ENCODE measurements around the gene PTPRU. TPM values are rescaled to one million over a fixed set of nuclear protein-coding genes. Genes with fewer than 3 reads are reported as not detected.

PTPRU gene
- total RNA-seq, 1 donor from 2014 or later: 53.2 TPM

- H3K4me3 ChIP-seq (ENCODE audit: low read depth, low read length): no peak overlapping the region
- DNase-seq (ENCODE audit: low read depth): no peak
- no peak for FAIRE-seq
- TF ChIP-seq CTCF (IDR thresholded peaks at IDR 0.05; ENCODE audit: insufficient read depth, low read length, severe bottlenecking): no peak
- no peaks in the 10 kb centered on the region for H3K27me3 ChIP-seq (ENCODE audit: control insufficient read depth, insufficient read depth, low read length)
- H3K36me3 ChIP-seq (ENCODE audit: control insufficient read depth, insufficient read depth, low read length): peaks cover 8% of the 10 kb centered on the region
Observed at GRCh38 chr1:29272147-29272907, 36.0 kb downstream of the PTPRU start.

GRCh38 chr1:29275435-29275834, 39.1 kb downstream of the PTPRU start:
- no peak for TF ChIP-seq CTCF (IDR thresholded peaks at IDR 0.05; ENCODE audit: insufficient read depth, low read length, severe bottlenecking)
- DNase-seq (ENCODE audit: low read depth) (no peak), FAIRE-seq (no peak)
- Histone ChIP-seq H3K36me3 (ENCODE audit: control insufficient read depth, insufficient read depth, low read length) (peaks cover 13% of the 10 kb centered on the region), H3K27me3 (ENCODE audit: control insufficient read depth, insufficient read depth, low read length) (no peaks in the 10 kb centered on the region), H3K4me3 (ENCODE audit: low read depth, low read length) (no peak overlapping the region)

GRCh38 chr1:29278124-29278523, 41.8 kb downstream of the PTPRU start:
- H3K27me3 ChIP-seq (ENCODE audit: control insufficient read depth, insufficient read depth, low read length): no peaks in the 10 kb centered on the region
- DNase-seq (ENCODE audit: low read depth) (no peak), FAIRE-seq (no peak)
- no peak overlapping the region for H3K4me3 ChIP-seq (ENCODE audit: low read depth, low read length)
- peaks cover 14% of the 10 kb centered on the region for H3K36me3 ChIP-seq (ENCODE audit: control insufficient read depth, insufficient read depth, low read length)
- no peak for TF ChIP-seq CTCF (IDR thresholded peaks at IDR 0.05; ENCODE audit: insufficient read depth, low read length, severe bottlenecking)

GRCh38 chr1:29279406-29279805, 43.1 kb downstream of the PTPRU start:
- Histone ChIP-seq H3K36me3 (ENCODE audit: control insufficient read depth, insufficient read depth, low read length) (peaks cover 17% of the 10 kb centered on the region), H3K27me3 (ENCODE audit: control insufficient read depth, insufficient read depth, low read length) (no peaks in the 10 kb centered on the region), H3K4me3 (ENCODE audit: low read depth, low read length) (no peak overlapping the region)
- FAIRE-seq (no peak), DNase-seq (ENCODE audit: low read depth) (no peak)
- TF ChIP-seq CTCF (IDR thresholded peaks at IDR 0.05; ENCODE audit: insufficient read depth, low read length, severe bottlenecking): no peak

- no peak for DNase-seq (ENCODE audit: low read depth)
- Histone ChIP-seq H3K4me3 (ENCODE audit: low read depth, low read length) (no peak overlapping the region), H3K27me3 (ENCODE audit: control insufficient read depth, insufficient read depth, low read length) (no peaks in the 10 kb centered on the region), H3K36me3 (ENCODE audit: control insufficient read depth, insufficient read depth, low read length) (peaks cover 17% of the 10 kb centered on the region)
- FAIRE-seq: no peak
- no peak for TF ChIP-seq CTCF (IDR thresholded peaks at IDR 0.05; ENCODE audit: insufficient read depth, low read length, severe bottlenecking)
Observed at GRCh38 chr1:29279951-29280391, 43.6 kb downstream of the PTPRU start.
